G401 (cell line): ENCODE measurements around the gene ASS1. TPM values are rescaled to one million over a fixed set of nuclear protein-coding genes. Genes with fewer than 3 reads are reported as not detected.

Experiments used
- DNase-seq: peaks from one replicate; pipeline ENCODE4 v3.0.0-alpha.2; 2015; ENCODE audit warnings: low spot score
- in situ Hi-C: cut with HindIII; loops from 2 replicates; pipeline ENCODE4 v1.10.0; 2016; ENCODE audit warnings: low sequenced_read_pairs, mixed read lengths
- total RNA-seq: library from RNA; depleted of rRNA; stranded (reverse); fragments of >200 nt; shearing (Covaris generic); gene quantifications from 2 replicates; pipeline ENCODE4 v1.2.3, GENCODE V29; 2014; rRNA removed

ASS1 gene
- total RNA-seq, 1 experiment from 2014 or later = 0.31 TPM

DNA sequence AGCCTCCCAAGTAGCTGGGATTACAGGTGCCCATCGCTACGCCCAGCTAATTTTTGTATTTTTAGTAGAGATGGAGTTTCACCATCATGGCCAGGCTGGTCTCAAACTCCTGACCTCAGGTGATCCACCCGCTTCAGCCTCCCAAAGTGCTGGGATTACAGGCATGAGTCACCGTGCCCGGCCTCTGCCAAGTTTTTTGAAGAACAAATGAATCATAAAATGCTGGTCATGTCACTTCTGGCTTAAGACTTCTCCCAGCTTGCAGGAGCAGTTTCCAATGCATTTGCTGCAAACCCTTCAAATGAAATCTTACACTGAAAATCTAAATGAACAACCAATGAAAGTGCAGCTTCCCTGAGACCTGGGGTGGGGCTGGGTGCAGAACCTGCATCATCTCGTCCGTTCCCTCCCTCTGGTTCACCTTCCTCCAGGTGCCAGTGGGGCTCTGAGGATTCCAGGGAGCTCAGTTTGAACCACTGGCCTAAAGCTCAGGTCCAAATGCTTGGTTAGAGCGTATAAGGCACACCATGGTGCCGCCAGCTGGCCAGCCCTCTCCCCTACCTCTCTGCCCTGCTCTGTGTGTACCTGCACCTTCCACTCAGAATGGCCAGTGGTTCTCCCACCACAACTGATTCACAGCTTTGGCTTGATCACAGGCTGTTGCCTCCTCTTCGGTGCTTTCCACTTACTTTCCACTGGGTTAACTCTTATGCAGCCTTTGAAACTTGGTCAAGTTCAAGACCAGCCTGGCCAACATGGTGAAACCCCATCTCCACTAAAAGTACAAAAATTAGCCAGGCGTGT, 94.9 kb downstream of the ASS1 start:
- in situ Hi-C loops = no loop called here
- no peak for DNase-seq

GRCh38 chr9:130541533-130541932, 96.8 kb downstream of the ASS1 start:
- DNase-seq = no peak
- in situ Hi-C loops = no loop called here

DNA sequence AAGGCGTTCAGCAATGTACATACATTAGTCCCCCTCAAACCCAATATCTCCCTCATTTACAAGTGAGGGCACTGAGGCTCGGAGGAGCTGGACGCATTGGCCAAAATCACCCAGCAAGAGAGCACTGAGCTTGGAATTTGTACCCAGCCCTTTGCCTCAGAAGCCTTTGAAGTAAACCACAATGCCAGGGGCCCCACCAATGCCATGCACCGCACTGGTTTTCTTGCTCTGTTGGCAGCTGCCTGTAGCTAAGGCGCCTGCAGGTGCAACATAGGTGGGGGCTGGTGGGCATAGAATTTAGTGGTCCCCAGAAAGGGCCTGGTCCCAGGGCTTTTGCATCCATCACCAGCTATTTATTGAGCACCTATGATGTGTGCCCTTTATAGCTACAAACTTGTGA, 97.3 kb downstream of the ASS1 start:
- DNase-seq = no peak
- in situ Hi-C loops = no loop called here

DNA sequence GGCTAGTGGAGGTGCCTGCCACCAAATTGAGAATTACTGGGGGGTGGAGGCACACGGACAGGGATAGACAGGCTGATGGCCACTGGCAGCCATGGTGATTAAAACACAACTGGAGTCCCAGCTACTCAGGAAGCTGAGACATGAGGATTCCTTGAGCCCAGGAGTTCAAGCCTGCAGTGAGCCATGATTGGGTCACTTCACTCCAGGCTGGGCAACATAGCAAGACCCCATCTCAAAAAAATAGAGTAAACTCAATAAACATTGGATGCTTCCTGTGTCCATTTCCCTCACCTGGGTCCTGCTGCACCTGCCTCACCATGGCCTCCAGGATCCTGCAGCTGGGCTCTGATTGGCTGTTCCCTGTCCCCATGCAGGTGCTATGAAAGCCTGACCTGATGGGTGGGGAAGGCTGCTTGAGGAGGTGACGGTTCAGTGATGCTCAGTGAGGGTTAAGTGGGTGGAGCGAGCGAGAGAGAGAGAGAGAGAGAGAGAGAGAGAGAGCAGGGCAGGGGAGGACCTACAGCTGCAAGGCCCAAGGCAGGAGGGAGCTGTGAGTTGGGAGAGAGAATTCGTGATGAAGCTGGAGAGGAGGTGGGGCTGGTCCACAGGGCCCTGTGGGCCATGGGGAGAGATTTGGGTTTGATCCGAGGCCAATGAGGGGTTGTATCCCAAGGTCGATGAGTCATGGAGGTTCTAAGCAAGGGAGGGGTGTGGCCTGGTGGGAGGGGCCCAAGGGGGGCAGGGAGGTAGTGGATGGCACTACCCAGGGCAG, 97.9 kb downstream of the ASS1 start:
- DNase-seq = no peak
- in situ Hi-C loops = no loop called here

GRCh38 chr9:130543368-130543767, 98.6 kb downstream of the ASS1 start:
- no peak for DNase-seq
- in situ Hi-C loops = no loop called here

- no peak for DNase-seq
- in situ Hi-C loops = no loop called here
Measured at GRCh38 chr9:130543859-130544258, 99.1 kb downstream of the ASS1 start.

DNA sequence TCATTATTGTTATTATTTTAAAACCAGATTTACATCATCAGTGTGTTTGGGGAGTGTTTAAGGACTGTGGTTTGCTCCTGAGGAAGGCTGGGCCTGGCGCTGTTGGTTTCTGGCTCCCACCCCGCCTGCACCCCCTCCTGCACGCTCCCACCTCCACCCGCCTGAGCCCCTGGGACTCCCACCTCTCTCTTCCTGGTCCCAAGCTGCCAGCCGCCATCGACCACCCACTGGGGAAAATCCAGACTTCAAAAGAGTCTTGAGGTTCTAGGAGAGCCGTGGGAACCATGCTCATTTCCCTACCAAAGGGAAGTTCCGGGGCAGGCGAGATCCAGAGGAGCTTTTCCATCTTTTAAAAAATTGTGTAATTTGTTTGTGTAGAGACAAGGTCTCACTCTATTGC, 99.6 kb downstream of the ASS1 start:
- DNase-seq = no peak
- in situ Hi-C loops = no loop called here

- in situ Hi-C loops = no loop called here
- DNase-seq = no peak
Measured at GRCh38 chr9:130548103-130548502, 103.3 kb downstream of the ASS1 start.

DNA sequence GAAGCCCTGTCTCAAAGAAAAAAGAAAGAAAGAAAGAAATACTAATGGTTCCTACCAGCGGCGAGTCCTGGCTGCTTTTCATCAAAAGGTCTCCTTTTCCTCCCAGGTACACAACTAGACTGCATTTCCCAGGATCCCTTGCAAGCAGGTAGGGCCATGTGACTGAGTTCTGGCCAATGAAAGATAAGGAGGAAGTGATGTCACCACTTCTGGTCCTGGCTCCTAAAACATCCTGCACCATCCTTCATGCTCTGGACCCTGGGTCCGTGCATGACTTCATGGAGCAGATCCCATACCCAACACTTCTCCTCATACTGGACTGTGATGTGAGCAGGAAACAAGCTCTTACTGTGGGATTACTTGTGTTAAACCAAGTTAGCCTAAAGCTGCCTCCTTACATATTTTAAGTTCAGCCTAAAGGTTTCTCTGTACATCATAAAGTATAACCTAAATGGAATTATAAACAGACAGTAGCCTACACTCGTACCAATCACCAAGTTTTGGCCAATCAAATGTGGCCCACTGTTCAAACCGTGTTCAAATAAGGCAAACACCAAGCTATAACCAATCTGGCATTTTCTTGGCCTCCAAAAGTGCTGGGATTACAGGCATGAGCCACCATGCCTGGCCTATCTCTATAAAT, 104.5 kb downstream of the ASS1 start:
- in situ Hi-C loops = no loop called here

More for the DNA sequence above, 104.5 kb downstream of the ASS1 start:
- peak; percentile 29 for DNase-seq

Other genes with a start within 250 kb of the ASS1 start
- 0.07 TPM in 1 of 2 replicates, not detected in the other for gene HMCN2, start 179.2 kb upstream of the ASS1 start, total RNA-seq
- gene FUBP3, start 134.6 kb downstream of the ASS1 start, total RNA-seq = 49.6 and 49.7 TPM in 2 replicates
- gene PRDM12, start 219.6 kb downstream of the ASS1 start, total RNA-seq = not detected in 2 replicates
- gene EXOSC2, start 248.8 kb downstream of the ASS1 start, total RNA-seq = 41.5 and 66.4 TPM in 2 replicates